Measurements from ENCODE around the gene CACNA1F.

DNA sequence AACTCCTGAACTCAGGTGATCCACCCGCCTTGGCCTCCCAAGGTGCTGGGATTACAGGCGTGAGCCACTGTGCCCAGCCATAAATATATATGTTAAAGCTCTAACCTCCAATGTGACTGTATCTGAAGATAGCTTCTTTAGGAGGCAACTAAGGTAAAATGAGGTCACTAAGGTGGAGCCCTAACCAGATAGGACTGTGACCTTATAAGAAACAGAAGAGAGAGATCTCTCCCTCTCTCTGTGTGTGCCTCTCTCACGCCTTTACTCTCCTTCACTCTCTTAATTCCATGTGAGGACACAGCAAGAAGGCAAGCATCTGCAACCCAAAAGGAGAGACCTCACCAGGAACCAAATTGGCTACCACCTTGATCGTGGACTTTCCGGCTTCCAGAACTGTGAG, 71.5 kb downstream of the CACNA1F start:
- TF ChIP-seq, protein P1, sequence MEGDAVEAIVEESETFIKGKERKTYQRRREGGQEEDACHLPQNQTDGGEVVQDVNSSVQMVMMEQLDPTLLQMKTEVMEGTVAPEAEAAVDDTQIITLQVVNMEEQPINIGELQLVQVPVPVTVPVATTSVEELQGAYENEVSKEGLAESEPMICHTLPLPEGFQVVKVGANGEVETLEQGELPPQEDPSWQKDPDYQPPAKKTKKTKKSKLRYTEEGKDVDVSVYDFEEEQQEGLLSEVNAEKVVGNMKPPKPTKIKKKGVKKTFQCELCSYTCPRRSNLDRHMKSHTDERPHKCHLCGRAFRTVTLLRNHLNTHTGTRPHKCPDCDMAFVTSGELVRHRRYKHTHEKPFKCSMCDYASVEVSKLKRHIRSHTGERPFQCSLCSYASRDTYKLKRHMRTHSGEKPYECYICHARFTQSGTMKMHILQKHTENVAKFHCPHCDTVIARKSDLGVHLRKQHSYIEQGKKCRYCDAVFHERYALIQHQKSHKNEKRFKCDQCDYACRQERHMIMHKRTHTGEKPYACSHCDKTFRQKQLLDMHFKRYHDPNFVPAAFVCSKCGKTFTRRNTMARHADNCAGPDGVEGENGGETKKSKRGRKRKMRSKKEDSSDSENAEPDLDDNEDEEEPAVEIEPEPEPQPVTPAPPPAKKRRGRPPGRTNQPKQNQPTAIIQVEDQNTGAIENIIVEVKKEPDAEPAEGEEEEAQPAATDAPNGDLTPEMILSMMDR (IDR thresholded peaks at IDR 0.05), result no peak
- no peak for TF ChIP-seq POLR2A (IDR thresholded peaks at IDR 0.05)
